Hepatocyte (in vitro differentiated cells): ENCODE results near the gene GNAT1.

Experiments used
- EZH2 ChIP-seq: fragments of 200-600 bp; sonication (generic); IDR thresholded peaks from 2 replicates; pipeline ENCODE4 v1.6.1; 2016; ENCODE audit warnings: antibody characterized with exemption, mild to moderate bottlenecking, borderline replicate concordance
- EZH2phosphoT487 ChIP-seq: fragments of 200-600 bp; sonication (generic); IDR thresholded peaks from one replicate; pipeline ENCODE4 v1.6.1; 2018; ENCODE audit warnings: antibody characterized with exemption, mild to moderate bottlenecking, low read depth, moderate library complexity; ENCODE audit not compliant: unreplicated experiment, severe bottlenecking
- TF ChIP-seq, protein P1 (sequence below): fragments of 200-600 bp; sonication (generic); IDR thresholded peaks from 2 replicates; pipeline ENCODE4 v1.5.1; 2016; ENCODE audit warnings: antibody characterized with exemption, mild to moderate bottlenecking; ENCODE audit not compliant: poor library complexity

DNA sequence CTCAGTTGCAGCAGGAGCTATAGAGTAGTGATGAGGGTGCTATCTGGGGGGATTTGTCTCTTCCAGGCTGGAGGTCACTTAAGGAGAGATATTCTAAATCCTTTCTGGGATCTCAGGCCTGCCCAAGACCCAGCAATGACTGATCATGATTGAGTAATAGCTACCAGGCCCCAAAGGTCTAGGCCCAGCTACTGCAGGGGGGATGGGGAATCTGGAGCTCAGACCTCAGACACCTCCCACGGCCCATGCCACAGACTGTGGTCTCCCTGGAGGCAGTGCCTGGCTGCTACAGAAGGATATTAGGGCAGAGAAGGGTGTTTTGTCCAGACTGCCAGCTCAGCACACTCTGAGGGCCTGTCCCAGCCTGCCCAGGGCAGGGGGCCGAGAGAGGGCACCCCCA, 20.5 kb downstream of the GNAT1 start:
- TF ChIP-seq, protein P1, sequence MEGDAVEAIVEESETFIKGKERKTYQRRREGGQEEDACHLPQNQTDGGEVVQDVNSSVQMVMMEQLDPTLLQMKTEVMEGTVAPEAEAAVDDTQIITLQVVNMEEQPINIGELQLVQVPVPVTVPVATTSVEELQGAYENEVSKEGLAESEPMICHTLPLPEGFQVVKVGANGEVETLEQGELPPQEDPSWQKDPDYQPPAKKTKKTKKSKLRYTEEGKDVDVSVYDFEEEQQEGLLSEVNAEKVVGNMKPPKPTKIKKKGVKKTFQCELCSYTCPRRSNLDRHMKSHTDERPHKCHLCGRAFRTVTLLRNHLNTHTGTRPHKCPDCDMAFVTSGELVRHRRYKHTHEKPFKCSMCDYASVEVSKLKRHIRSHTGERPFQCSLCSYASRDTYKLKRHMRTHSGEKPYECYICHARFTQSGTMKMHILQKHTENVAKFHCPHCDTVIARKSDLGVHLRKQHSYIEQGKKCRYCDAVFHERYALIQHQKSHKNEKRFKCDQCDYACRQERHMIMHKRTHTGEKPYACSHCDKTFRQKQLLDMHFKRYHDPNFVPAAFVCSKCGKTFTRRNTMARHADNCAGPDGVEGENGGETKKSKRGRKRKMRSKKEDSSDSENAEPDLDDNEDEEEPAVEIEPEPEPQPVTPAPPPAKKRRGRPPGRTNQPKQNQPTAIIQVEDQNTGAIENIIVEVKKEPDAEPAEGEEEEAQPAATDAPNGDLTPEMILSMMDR = no peak
- TF ChIP-seq EZH2 (no peak), EZH2phosphoT487 (no peak)
